GM23248 (cell line): ENCODE measurements around the gene PRODH2. TPM values are rescaled to one million over a fixed set of nuclear protein-coding genes. Genes with fewer than 3 reads are reported as not detected.

Source experiments
- DNase-seq: peaks from one replicate; pipeline ENCODE4 v3.0.0-alpha.2; 2015
- H2AFZ ChIP-seq: fragments of 200-600 bp; sonication (generic); 2 replicates; pipeline ENCODE4 v1.6.1; 2016; ENCODE audit warnings: antibody characterized with exemption
- H3F3A ChIP-seq: fragments of 200-600 bp; sonication (generic); 2 replicates; pipeline ENCODE4 v1.6.1; 2016; ENCODE audit warnings: mild to moderate bottlenecking, antibody characterized with exemption, mixed run types; ENCODE audit not compliant: insufficient read depth
- H3K27ac ChIP-seq: fragments of 200-600 bp; sonication (generic); 2 replicates; pipeline ENCODE4 v1.5.1; 2016; ENCODE audit warnings: mild to moderate bottlenecking
- H3K27me3 ChIP-seq: fragments of 200-600 bp; sonication (generic); replicated peaks from 2 replicates; pipeline ENCODE4 v1.6.1; 2016; ENCODE audit warnings: mild to moderate bottlenecking; ENCODE audit not compliant: insufficient read depth
- H3K36me3 ChIP-seq: fragments of 200-600 bp; sonication (generic); 2 replicates; pipeline ENCODE4 v1.6.1; 2016; ENCODE audit warnings: low read depth, mild to moderate bottlenecking
- H3K4me1 ChIP-seq: fragments of 200-600 bp; sonication (generic); 2 replicates; pipeline ENCODE4 v1.6.1; 2016; ENCODE audit warnings: mild to moderate bottlenecking; ENCODE audit not compliant: insufficient read depth
- H3K4me2 ChIP-seq: fragments of 200-600 bp; sonication (generic); one replicate; pipeline ENCODE4 v1.6.1; 2016; ENCODE audit warnings: mild to moderate bottlenecking; ENCODE audit not compliant: unreplicated experiment
- H3K4me3 ChIP-seq: fragments of 200-600 bp; sonication (generic); 2 replicates; pipeline ENCODE4 v1.5.1; 2016; ENCODE audit warnings: mild to moderate bottlenecking
- H3K79me2 ChIP-seq: fragments of 200-600 bp; sonication (generic); 2 replicates; pipeline ENCODE4 v1.6.1; 2016; ENCODE audit warnings: mild to moderate bottlenecking; ENCODE audit not compliant: insufficient read depth
- H3K9ac ChIP-seq: fragments of 200-600 bp; sonication (generic); 2 replicates; pipeline ENCODE4 v1.6.1; 2016; ENCODE audit warnings: mild to moderate bottlenecking
- H3K9me2 ChIP-seq: fragments of 200-600 bp; sonication (generic); 2 replicates; pipeline ENCODE4 v1.6.1; 2016; ENCODE audit warnings: mixed run types, mild to moderate bottlenecking, moderate library complexity; ENCODE audit not compliant: insufficient read depth
- H3K9me3 ChIP-seq: fragments of 200-600 bp; sonication (generic); one replicate; pipeline ENCODE4 v1.6.1; 2017; ENCODE audit warnings: low read depth
- H4K20me1 ChIP-seq: fragments of 200-600 bp; sonication (generic); 2 replicates; pipeline ENCODE4 v1.6.0; 2016; ENCODE audit not compliant: insufficient read depth
- EZH2 ChIP-seq: fragments of 200-600 bp; sonication (generic); IDR thresholded peaks from 2 replicates; pipeline ENCODE4 v1.6.1; 2018; ENCODE audit warnings: antibody characterized with exemption, mild to moderate bottlenecking; ENCODE audit not compliant: insufficient read depth, poor library complexity, severe bottlenecking
- EZH2phosphoT487 ChIP-seq: fragments of 200-600 bp; sonication (generic); IDR thresholded peaks from 2 replicates; pipeline ENCODE4 v1.6.1; 2018; ENCODE audit warnings: antibody characterized with exemption, moderate library complexity, mild to moderate bottlenecking, low read depth; ENCODE audit not compliant: insufficient read depth
- WGBS, 2 experiments: methylation state at CpG; one replicate each; pipeline ENCODE4 v1.1.6; 2015 to 2017; ENCODE audit warnings: low lambda C conversion rate in 2 of 2, low coverage in 1 of 2; ENCODE audit errors: missing lambda C conversion rate in 2 of 2; 5-methylcytosine and 5-hydroxymethylcytosine counted together
- in situ Hi-C: fragments of 300-500 bp; cut with MboI; formaldehyde crosslinking; loops from 2 replicates; pipeline ENCODE4 v1.15.0; 2020
- polyA plus RNA-seq: library from polyadenylated mRNA; unstranded; fragments of >200 nt; fragmentation: Nextera tagmentation; extraction: Ambion mirVana; gene quantifications from 2 replicates; pipeline ENCODE4 v1.2.1, GENCODE V29; 2016
- total RNA-seq: library from RNA; depleted of rRNA; stranded (reverse); fragments of >200 nt; shearing (Covaris generic); gene quantifications from 2 replicates; pipeline ENCODE4 v1.2.3, GENCODE V29; 2014

Gene PRODH2
- total and polyA plus RNA-seq, 2 experiments from 2014 or later: not detected

DNA sequence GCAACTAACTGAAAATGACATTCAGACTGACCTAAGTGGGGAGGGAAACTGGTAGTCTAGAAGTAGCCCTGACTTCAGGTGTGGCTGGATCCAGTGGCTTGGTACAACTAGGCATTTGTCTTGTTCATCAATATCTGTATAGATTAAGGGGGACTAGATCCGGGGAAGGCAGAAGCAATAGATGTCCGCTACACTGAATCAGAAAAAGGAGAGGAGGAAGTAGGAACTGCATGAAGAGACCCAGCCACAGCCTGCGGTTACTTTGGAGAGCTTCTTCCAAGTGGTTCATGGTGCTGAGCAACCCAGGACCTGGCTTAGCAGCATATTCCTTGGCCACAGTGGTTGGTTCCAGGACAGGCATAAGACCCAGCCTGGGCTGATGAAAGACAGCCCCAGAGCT, 9.9 kb upstream of the PRODH2 start:
- WGBS, 2 experiments: 54 to 59% methylated on average over 3 of the region's 3 CpGs
- no peak overlapping the region for H3K4me3 ChIP-seq
- in situ Hi-C loops: no loop called here

DNA sequence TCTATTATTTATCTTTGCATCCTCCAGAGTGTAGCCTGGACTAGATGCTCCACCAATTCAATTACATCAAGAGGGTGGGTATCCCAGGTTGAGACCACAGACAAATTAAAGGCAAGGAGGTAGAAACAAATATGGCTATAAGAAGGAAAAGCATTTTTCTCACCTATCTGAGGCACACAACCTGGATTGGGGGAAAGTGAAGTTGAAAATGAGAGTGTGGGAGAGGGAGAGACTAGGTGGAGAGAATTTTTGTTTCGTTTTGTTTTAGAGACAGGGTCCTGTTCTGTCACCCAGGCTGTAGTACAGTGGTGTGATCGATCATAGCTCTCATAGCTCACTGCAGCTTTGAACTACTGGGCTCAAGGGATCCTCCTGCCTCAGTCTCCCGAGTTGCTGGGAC, 5.8 kb upstream of the PRODH2 start:
- no peaks in the 10 kb centered on the region for H3K36me3 ChIP-seq
- no peak overlapping the region for H3K9ac ChIP-seq
- DNase-seq: no peak
- no peaks in the 10 kb centered on the region for H3K4me1 ChIP-seq
- H3K79me2 ChIP-seq: no peaks in the 10 kb centered on the region
- H4K20me1 ChIP-seq: no peaks in the 10 kb centered on the region
- H3K27me3 ChIP-seq: no peaks in the 10 kb centered on the region
- H3K9me2 ChIP-seq: no peaks in the 10 kb centered on the region
- no peak overlapping the region for H3K27ac ChIP-seq
- no peak for TF ChIP-seq EZH2phosphoT487
- TF ChIP-seq EZH2: no peak
- no peak overlapping the region for H3K4me2 ChIP-seq
- H3K4me3 ChIP-seq: no peak overlapping the region
- H2AFZ ChIP-seq: no peak overlapping the region
- in situ Hi-C loops: no loop called here
- H3K9me3 ChIP-seq: no peaks in the 10 kb centered on the region
- WGBS, 2 experiments: 26% methylated on average over 3 of the region's 3 CpGs
- no peaks in the 10 kb centered on the region for H3F3A ChIP-seq

More for the DNA sequence above, 9.9 kb upstream of the PRODH2 start:
- H3K27ac ChIP-seq: no peak overlapping the region
- H3K79me2 ChIP-seq: no peaks in the 10 kb centered on the region
- no peak overlapping the region for H3K9ac ChIP-seq
- no peak for DNase-seq
- no peaks in the 10 kb centered on the region for H3K36me3 ChIP-seq
- no peaks in the 10 kb centered on the region for H3F3A ChIP-seq
- no peaks in the 10 kb centered on the region for H4K20me1 ChIP-seq
- H3K4me2 ChIP-seq: no peak overlapping the region
- no peaks in the 10 kb centered on the region for H3K27me3 ChIP-seq
- no peak overlapping the region for H2AFZ ChIP-seq
- no peaks in the 10 kb centered on the region for H3K9me2 ChIP-seq
- no peaks in the 10 kb centered on the region for H3K9me3 ChIP-seq
- TF ChIP-seq EZH2 (no peak), EZH2phosphoT487 (no peak)
- H3K4me1 ChIP-seq: no peaks in the 10 kb centered on the region

DNA sequence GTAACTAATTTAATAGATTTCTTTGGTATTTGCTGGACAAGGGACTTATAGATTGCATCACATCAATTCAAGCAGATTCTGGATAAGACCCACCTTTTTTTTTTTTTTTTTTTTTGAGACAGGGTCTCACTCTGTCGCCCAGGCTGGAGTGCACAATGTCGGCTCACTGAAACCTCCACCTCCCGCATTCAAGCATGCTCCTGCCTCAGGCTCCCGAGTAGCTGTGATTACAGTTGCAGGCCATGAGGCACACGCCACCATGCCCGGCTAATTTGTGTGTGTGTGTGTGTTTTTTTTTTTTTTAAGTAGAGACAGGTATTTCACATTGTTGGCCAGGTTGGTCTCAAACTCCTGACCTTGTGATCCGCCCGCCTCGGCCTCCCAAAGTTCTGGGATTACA, 4.2 kb upstream of the PRODH2 start:
- Histone ChIP-seq H2AFZ (no peak overlapping the region), H3F3A (no peaks in the 10 kb centered on the region), H3K36me3 (no peaks in the 10 kb centered on the region), H3K9me3 (no peaks in the 10 kb centered on the region), H3K4me2 (no peak overlapping the region), H3K9ac (no peak overlapping the region), H3K9me2 (no peaks in the 10 kb centered on the region), H4K20me1 (no peaks in the 10 kb centered on the region), H3K4me3 (no peak overlapping the region), H3K4me1 (no peaks in the 10 kb centered on the region), H3K27me3 (0 out of 2 replicates have a peak, but pooled peaks cover 5% of the 10 kb centered on the region), H3K27ac (no peak overlapping the region), H3K79me2 (no peaks in the 10 kb centered on the region)
- TF ChIP-seq EZH2: no peak
- TF ChIP-seq EZH2phosphoT487: no peak
- in situ Hi-C loops: no loop called here
- 72 to 75% methylated on average over 9 of the region's 9 CpGs for WGBS, 2 experiments
- DNase-seq: no peak

DNA sequence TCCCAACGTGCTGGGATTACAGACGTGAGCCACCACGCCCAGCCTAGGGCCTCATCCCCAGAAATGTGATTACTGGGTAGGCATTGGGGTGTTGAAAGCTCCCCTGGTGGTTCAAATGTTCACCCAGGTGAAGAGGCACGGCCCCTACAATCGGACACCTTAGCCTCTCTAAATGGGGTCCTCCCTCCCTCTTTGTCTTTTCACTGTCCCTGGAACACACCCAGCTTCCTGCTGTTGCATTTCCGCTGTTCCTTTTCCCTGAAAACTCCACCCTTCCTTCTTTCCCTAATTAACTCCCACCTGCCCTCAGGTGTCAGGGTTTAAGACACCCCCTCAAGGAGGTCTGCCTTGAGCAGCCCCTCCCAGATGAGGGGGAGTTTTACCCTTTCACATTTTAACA, 3.6 kb upstream of the PRODH2 start:
- no peaks in the 10 kb centered on the region for H3K79me2 ChIP-seq
- no peaks in the 10 kb centered on the region for H3K4me1 ChIP-seq
- H3K9me3 ChIP-seq: no peaks in the 10 kb centered on the region
- in situ Hi-C loops: no loop called here
- H3F3A ChIP-seq: no peaks in the 10 kb centered on the region
- WGBS, 2 experiments: 11 to 21% methylated on average over 6 of the region's 6 CpGs
- no peak overlapping the region for H3K4me2 ChIP-seq
- H3K36me3 ChIP-seq: no peaks in the 10 kb centered on the region
- 0 out of 2 replicates have a peak, but pooled peaks cover 5% of the 10 kb centered on the region for H3K27me3 ChIP-seq
- no peaks in the 10 kb centered on the region for H4K20me1 ChIP-seq
- H3K9me2 ChIP-seq: no peaks in the 10 kb centered on the region
- DNase-seq: no peak
- H3K4me3 ChIP-seq: no peak overlapping the region
- H2AFZ ChIP-seq: no peak overlapping the region
- no peak overlapping the region for H3K9ac ChIP-seq
- H3K27ac ChIP-seq: no peak overlapping the region
- TF ChIP-seq EZH2 (no peak), EZH2phosphoT487 (no peak)
